Stomach (tissue), 4 donors: ENCODE results near the gene BOD1L1.

Source experiments
- EP300 ChIP-seq: sonication (generic); formaldehyde crosslinking; IDR thresholded peaks from one replicate; pipeline ENCODE4 v1.6.1; 2017; ENCODE audit warnings: antibody characterized with exemption
- POLR2AphosphoS5 ChIP-seq, 3 donors: sonication (generic); formaldehyde crosslinking; IDR thresholded peaks; one replicate each; pipeline ENCODE4 v1.6.1; 2016; ENCODE audit warnings: antibody characterized with exemption in 3 of 3
- TF ChIP-seq, protein P1 (sequence below), 7 experiments: fragments of 450-650 bp in 4 of 7; fragments of 200-600 bp in 3 of 7; sonication (generic) in 3 of 7; IDR thresholded peaks; one replicate each; pipeline ENCODE4 v1.5.1; 2016 to 2019; ENCODE audit warnings: antibody characterized with exemption in 7 of 7, control low read depth in 2 of 7, mild to moderate bottlenecking in 1 of 7

DNA sequence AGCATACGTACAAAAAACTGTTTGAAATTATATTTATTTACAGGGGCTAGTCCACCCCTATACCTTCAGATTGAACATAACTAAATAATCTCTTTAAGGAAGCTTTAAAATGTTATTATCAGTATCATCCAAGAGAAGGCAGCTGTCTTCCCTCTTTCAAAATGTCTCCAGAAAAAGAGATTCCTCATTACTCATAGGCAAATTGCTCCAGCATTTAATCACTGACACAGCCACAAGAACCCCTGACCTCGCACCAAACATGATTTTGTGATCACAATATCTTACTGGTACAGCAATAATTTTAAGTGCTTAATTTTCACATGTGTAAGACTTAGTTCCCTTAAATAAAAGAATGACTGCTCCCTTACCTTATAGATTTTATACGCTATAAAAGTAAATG, 9.7 kb downstream of the BOD1L1 start:
- TF ChIP-seq POLR2AphosphoS5 (IDR thresholded peaks at IDR 0.05) = no peak
- TF ChIP-seq, protein P1, sequence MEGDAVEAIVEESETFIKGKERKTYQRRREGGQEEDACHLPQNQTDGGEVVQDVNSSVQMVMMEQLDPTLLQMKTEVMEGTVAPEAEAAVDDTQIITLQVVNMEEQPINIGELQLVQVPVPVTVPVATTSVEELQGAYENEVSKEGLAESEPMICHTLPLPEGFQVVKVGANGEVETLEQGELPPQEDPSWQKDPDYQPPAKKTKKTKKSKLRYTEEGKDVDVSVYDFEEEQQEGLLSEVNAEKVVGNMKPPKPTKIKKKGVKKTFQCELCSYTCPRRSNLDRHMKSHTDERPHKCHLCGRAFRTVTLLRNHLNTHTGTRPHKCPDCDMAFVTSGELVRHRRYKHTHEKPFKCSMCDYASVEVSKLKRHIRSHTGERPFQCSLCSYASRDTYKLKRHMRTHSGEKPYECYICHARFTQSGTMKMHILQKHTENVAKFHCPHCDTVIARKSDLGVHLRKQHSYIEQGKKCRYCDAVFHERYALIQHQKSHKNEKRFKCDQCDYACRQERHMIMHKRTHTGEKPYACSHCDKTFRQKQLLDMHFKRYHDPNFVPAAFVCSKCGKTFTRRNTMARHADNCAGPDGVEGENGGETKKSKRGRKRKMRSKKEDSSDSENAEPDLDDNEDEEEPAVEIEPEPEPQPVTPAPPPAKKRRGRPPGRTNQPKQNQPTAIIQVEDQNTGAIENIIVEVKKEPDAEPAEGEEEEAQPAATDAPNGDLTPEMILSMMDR (IDR thresholded peaks at IDR 0.05) = no peak
- TF ChIP-seq EP300 = no peak
